Measurements from ENCODE around the gene TSEN34. TPM values are rescaled to one million over a fixed set of nuclear protein-coding genes. Genes with fewer than 3 reads are reported as not detected.
"Not testable (repeated sequence)": the region's sequence is repeated elsewhere in the genome, so short reads cannot be mapped to it uniquely, and the experiment has no call there.

TSEN34 gene
- total RNA-seq, 1 donor from 2014 or later: 22.6 TPM

- DNase-seq (ENCODE audit: low spot score): no peak
- intact Hi-C loops (cut with DNase I): loop anchor here (2.0 to 10.0 kb wide), 3 partner anchors 14 to 240 kb away; partner anchors contain the start of genes LENG8 and TSEN34
These were observed 13.8 kb downstream of the TSEN34 start for GRCh38 chr19:54204767-54205468.

GRCh38 chr19:54206030-54206830 is 15.1 kb downstream of the TSEN34 start:
- intact Hi-C loops (cut with DNase I): loop anchor here (10.0 kb wide), 1 partner anchor 239 kb away; the partner anchor contains the start of gene LENG8
- no peak for DNase-seq (ENCODE audit: low spot score)

- DNase-seq (ENCODE audit: low spot score): no peak
- intact Hi-C loops (cut with DNase I): loop anchor here (10.0 kb wide), 1 partner anchor 238 kb away; the partner anchor contains the start of gene LENG8
These were observed 15.7 kb downstream of the TSEN34 start for GRCh38 chr19:54206831-54207177.

- not testable (repeated sequence) for DNase-seq (ENCODE audit: low spot score)
- intact Hi-C loops (cut with DNase I): loop anchor here (10.0 kb wide), 1 partner anchor 238 kb away; the partner anchor contains the start of gene LENG8
These were observed 16.1 kb downstream of the TSEN34 start for GRCh38 chr19:54207193-54207592.

- intact Hi-C loops (cut with DNase I): loop anchor here (10.0 kb wide), 1 partner anchor 237 kb away; the partner anchor contains the start of gene LENG8
- no peak for DNase-seq (ENCODE audit: low spot score)
These were observed 16.5 kb downstream of the TSEN34 start for GRCh38 chr19:54207676-54207982.

- intact Hi-C loops (cut with DNase I): loop anchor here (10.0 kb wide), 1 partner anchor 237 kb away; the partner anchor contains the start of gene LENG8
- peak; percentile 92 for DNase-seq (ENCODE audit: low spot score)
These were observed 17.1 kb downstream of the TSEN34 start for GRCh38 chr19:54207983-54208783.

- intact Hi-C loops (cut with DNase I): loop anchor here (10.0 kb wide), 1 partner anchor 236 kb away; the partner anchor contains the start of gene LENG8
- DNase-seq (ENCODE audit: low spot score): no peak
These were observed 17.6 kb downstream of the TSEN34 start for GRCh38 chr19:54208784-54209057.

GRCh38 chr19:54209058-54209810 is 18.1 kb downstream of the TSEN34 start:
- no peak for DNase-seq (ENCODE audit: low spot score)
- intact Hi-C loops (cut with DNase I): loop anchor here (10.0 kb wide), 1 partner anchor 236 kb away; the partner anchor contains the start of gene LENG8

GRCh38 chr19:54209811-54210494 is 18.8 kb downstream of the TSEN34 start:
- DNase-seq (ENCODE audit: low spot score): peak; percentile 85
- intact Hi-C loops (cut with DNase I): loop anchor here (10.0 kb wide), 1 partner anchor 235 kb away; the partner anchor contains the start of gene LENG8

- intact Hi-C loops (cut with DNase I): no loop called here
- no peak for DNase-seq (ENCODE audit: low spot score)
These were observed 20.1 kb downstream of the TSEN34 start for GRCh38 chr19:54211235-54211634.

- DNase-seq (ENCODE audit: low spot score); intact Hi-C loops (cut with DNase I): not testable (repeated sequence)
These were observed 23.1 kb downstream of the TSEN34 start for GRCh38 chr19:54214217-54214616.

- intact Hi-C loops (cut with DNase I): not testable (repeated sequence)
These were observed 23.6 kb downstream of the TSEN34 start for GRCh38 chr19:54214734-54215133.

GRCh38 chr19:54216869-54217268 is 25.8 kb downstream of the TSEN34 start:
- intact Hi-C loops (cut with DNase I): no loop called here
- no peak for DNase-seq (ENCODE audit: low spot score)

More at GRCh38 chr19:54214734-54215133, 23.6 kb downstream of the TSEN34 start:
- not testable (repeated sequence) for DNase-seq (ENCODE audit: low spot score)

- DNase-seq (ENCODE audit: low spot score); intact Hi-C loops (cut with DNase I): not testable (repeated sequence)
These were observed 26.6 kb downstream of the TSEN34 start for GRCh38 chr19:54217517-54218247.

- no peak for DNase-seq (ENCODE audit: low spot score)
- intact Hi-C loops (cut with DNase I): no loop called here
These were observed 27.2 kb downstream of the TSEN34 start for GRCh38 chr19:54218259-54218658.

GRCh38 chr19:54218960-54219661 is 28.0 kb downstream of the TSEN34 start:
- no peak for DNase-seq (ENCODE audit: low spot score)
- intact Hi-C loops (cut with DNase I): no loop called here

- DNase-seq (ENCODE audit: low spot score); intact Hi-C loops (cut with DNase I): not testable (repeated sequence)
These were observed 28.6 kb downstream of the TSEN34 start for GRCh38 chr19:54219702-54220101.

Data from cardiac septum (tissue), 1 donor.